Endothelial cell of umbilical vein (primary cell): Measurements from ENCODE around the gene SPOP. TPM values are rescaled to one million over a fixed set of nuclear protein-coding genes. Genes with fewer than 3 reads are reported as not detected.

Experiments used
- BruUV-seq: library from RNA; stranded (reverse); fragments of 400-500 nt; replicated peaks from 2 replicates; lab custom pipeline; 2021; lab: Mats Ljungman, UMichigan
- CTCF ChIA-PET: fragments of 300-600, 350-600 bp; sonication (Branson Sonifier 250); formaldehyde crosslinking; loops from one replicate; lab custom pipeline; 2021; ENCODE audit warnings: antibody characterized with exemption, inconsistent platforms; lab: Charles Lee
- POLR2A ChIA-PET: fragments of 300-600, 350-600 bp; sonication (Branson Sonifier 250); formaldehyde crosslinking; loops from one replicate; lab custom pipeline; 2021; ENCODE audit warnings: antibody characterized with exemption, inconsistent platforms; lab: Charles Lee
- DNase-seq: peaks from one replicate; pipeline ENCODE4 v3.0.0-alpha.2; 2011; ENCODE audit warnings: low read depth, low spot score
- FAIRE-seq: peaks from 2 replicates; lab custom pipeline; 2011; peaks lifted over from hg19 to GRCh38; lab: Jason Lieb, UNC
- H2AFZ ChIP-seq: 2 replicates; pipeline ENCODE4 v1.6.0; 2012; ENCODE audit warnings: low read depth, low read length, control low read depth, inconsistent platforms
- H3K27ac ChIP-seq: 2 replicates; pipeline ENCODE4 v1.5.1; 2011; ENCODE audit warnings: low read depth, mild to moderate bottlenecking, control low read depth, low read length, moderate library complexity; ENCODE audit not compliant: insufficient read depth
- H3K27me3 ChIP-seq, 2 experiments: 2 replicates each; pipeline versions ENCODE4 v1.6.0 to v1.6.1; 2011; ENCODE audit warnings: low read length in 2 of 2, mixed read lengths in 1 of 2; ENCODE audit not compliant: control insufficient read depth in 2 of 2, insufficient read depth in 2 of 2
- H3K36me3 ChIP-seq, 2 experiments: 2 replicates in 1 of 2; 3 replicates in 1 of 2; pipeline ENCODE4 v1.5.1; 2011; ENCODE audit warnings: low read length in 2 of 2, mild to moderate bottlenecking in 1 of 2, moderate library complexity in 1 of 2; ENCODE audit not compliant: control insufficient read depth in 2 of 2, insufficient read depth in 2 of 2; ENCODE audit errors: extremely low read depth in 1 of 2
- H3K4me1 ChIP-seq: 3 replicates; pipeline ENCODE4 v1.5.1; 2011; ENCODE audit warnings: mild to moderate bottlenecking, low read length; ENCODE audit not compliant: control insufficient read depth, insufficient read depth; ENCODE audit errors: extremely low read depth
- H3K4me2 ChIP-seq: 2 replicates; pipeline ENCODE4 v1.6.1; 2011; ENCODE audit warnings: low read length, control low read depth, mixed read lengths; ENCODE audit not compliant: insufficient read depth
- H3K4me3 ChIP-seq, 3 experiments: fragments of 200-600 bp in 1 of 3; sonication (generic), shearing (Covaris generic) in 1 of 3; replicated peaks in 1 of 3; 2 replicates each; pipeline ENCODE4 v1.5.1; 2011 to 2016; ENCODE audit warnings: control low read depth in 3 of 3, low read length in 3 of 3, mild to moderate bottlenecking in 2 of 3, inconsistent platforms in 1 of 3, low read depth in 1 of 3, moderate library complexity in 1 of 3; ENCODE audit not compliant: insufficient read depth in 1 of 3
- H3K79me2 ChIP-seq: 2 replicates; pipeline ENCODE4 v1.6.0; 2012; ENCODE audit warnings: low read length, inconsistent platforms; ENCODE audit not compliant: control insufficient read depth, insufficient read depth
- H3K9ac ChIP-seq: replicated peaks from 2 replicates; pipeline ENCODE3; 2011; ENCODE audit warnings: low read length, control low read depth; ENCODE audit not compliant: insufficient read depth; ENCODE audit errors: extremely low read depth
- H3K9me1 ChIP-seq: replicated peaks from 3 replicates; pipeline ENCODE4 v1.6.0; 2011; ENCODE audit warnings: mild to moderate bottlenecking, low read length; ENCODE audit not compliant: control insufficient read depth, insufficient read depth; ENCODE audit errors: extremely low read depth
- H3K9me3 ChIP-seq: replicated peaks from 2 replicates; pipeline ENCODE4 v1.5.1; 2012; ENCODE audit warnings: low read length, inconsistent platforms; ENCODE audit not compliant: control insufficient read depth, insufficient read depth
- H4K20me1 ChIP-seq: replicated peaks from 2 replicates; pipeline ENCODE3; 2011; ENCODE audit warnings: mild to moderate bottlenecking, low read length; ENCODE audit not compliant: control insufficient read depth, insufficient read depth; ENCODE audit errors: extremely low read depth
- EZH2 ChIP-seq: IDR thresholded peaks from 2 replicates; pipeline ENCODE4 v1.6.1; 2012; ENCODE audit warnings: borderline replicate concordance, low read depth, mild to moderate bottlenecking, moderate library complexity, low read length, inconsistent platforms; ENCODE audit not compliant: severe bottlenecking
- FOS ChIP-seq: IDR thresholded peaks from 2 replicates; pipeline ENCODE4 v1.6.1; 2011; ENCODE audit warnings: mild to moderate bottlenecking, low read length, moderate library complexity, borderline replicate concordance; ENCODE audit not compliant: insufficient read depth
- GATA2 ChIP-seq: IDR thresholded peaks from 2 replicates; pipeline ENCODE4 v1.7.0; 2011; ENCODE audit warnings: low read depth, mild to moderate bottlenecking, moderate library complexity, mixed read lengths, low read length; ENCODE audit not compliant: insufficient read length, insufficient read depth
- JUN ChIP-seq: IDR thresholded peaks from 2 replicates; pipeline ENCODE4 v1.6.1; 2011; ENCODE audit warnings: borderline replicate concordance, low read depth; ENCODE audit not compliant: insufficient read length, insufficient read depth
- MAX ChIP-seq: IDR thresholded peaks from 2 replicates; pipeline ENCODE4 v1.6.1; 2011; ENCODE audit not compliant: insufficient read depth, insufficient read length
- MYC ChIP-seq: IDR thresholded peaks from one replicate; pipeline ENCODE4 v1.6.1; 2011; ENCODE audit warnings: mild to moderate bottlenecking, low read depth, low read length
- POLR2A ChIP-seq: IDR thresholded peaks from 2 replicates; pipeline ENCODE4 v1.6.1; 2012; ENCODE audit warnings: low read depth, mild to moderate bottlenecking, control low read depth, low read length
- POLR2AphosphoS5 ChIP-seq: IDR thresholded peaks from 2 replicates; pipeline ENCODE4 v1.6.1; 2012; ENCODE audit warnings: low read depth, mild to moderate bottlenecking, control low read depth, low read length, moderate library complexity; ENCODE audit not compliant: insufficient read depth
- dilution Hi-C: fragments of 300-500 bp; cut with MboI; formaldehyde crosslinking; loops from one replicate; pipeline ENCODE4 v1.15.0; 2019; ENCODE audit warnings: low sequenced_read_pairs; ENCODE audit not compliant: extremely low pct_ligation_motif_present
- intact Hi-C: fragments of 100-400 bp; cut with micrococcal nuclease; formaldehyde crosslinking; loops from one replicate; pipeline ENCODE4 v1.10.0; 2022
- polyA plus RNA-seq, 4 experiments: library from polyadenylated mRNA; depleted of rRNA in 3 of 4; stranded (reverse) in 3 of 4; unstranded in 1 of 4; fragments of >200 nt; gene quantifications; 2 replicates each; pipeline versions ENCODE4 v1.2.1 to v1.2.3, GENCODE V29; 2011 to 2012; ENCODE audit warnings: missing spikeins in 1 of 4
- total RNA-seq: library from RNA; stranded (reverse); gene quantifications from 2 replicates; pipeline ENCODE4 v1.2.3, GENCODE V29; 2021
- TF ChIP-seq, protein P1 (sequence below), 2 donors: IDR thresholded peaks; 1 replicate in 1 of 2; 2 replicates in 1 of 2; pipeline ENCODE4 v1.5.1; 2011; ENCODE audit warnings: low read length in 2 of 2, mild to moderate bottlenecking in 2 of 2, moderate library complexity in 2 of 2, control low read depth in 1 of 2, inconsistent platforms in 1 of 2, low read depth in 1 of 2; ENCODE audit not compliant: insufficient read depth in 1 of 2; ENCODE audit errors: extremely low read depth in 1 of 2

The SPOP gene
- total and polyA plus RNA-seq, 2 donors (not counting 3 experiments of a cell fraction or from before 2014, with no cell fraction given): 46.9 to 61.0 TPM

DNA sequence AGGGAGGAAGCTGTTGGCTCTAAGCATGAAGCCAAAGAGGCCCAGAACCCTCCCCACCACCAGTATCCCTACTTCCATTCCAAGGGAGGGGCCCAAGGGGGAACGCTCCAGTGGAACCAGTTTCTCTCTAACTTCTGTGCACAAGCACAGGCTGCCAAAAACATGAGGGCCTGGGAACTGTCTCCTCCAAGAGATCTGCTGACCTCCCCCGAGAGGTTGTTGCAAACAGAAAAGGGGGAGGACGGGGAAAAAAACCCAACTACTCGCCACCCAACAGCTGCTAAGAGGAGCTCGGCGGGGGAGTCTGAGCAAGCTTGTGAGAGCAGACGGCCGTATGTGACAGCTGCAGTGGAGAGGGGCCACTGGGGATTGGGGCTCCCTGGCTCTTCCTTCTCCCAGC is 45.5 kb upstream of the SPOP start:
- H3K27ac ChIP-seq: no peak overlapping the region
- DNase-seq: no peak
- BruUV-seq: no TSS peak
- no peaks in the 10 kb centered on the region for H3K27me3 ChIP-seq
- TF ChIP-seq POLR2A (no peak), JUN (no peak), FOS (no peak), MAX (no peak), GATA2 (no peak), POLR2AphosphoS5 (no peak), EZH2 (no peak), MYC (no peak)
- TF ChIP-seq, protein P1, sequence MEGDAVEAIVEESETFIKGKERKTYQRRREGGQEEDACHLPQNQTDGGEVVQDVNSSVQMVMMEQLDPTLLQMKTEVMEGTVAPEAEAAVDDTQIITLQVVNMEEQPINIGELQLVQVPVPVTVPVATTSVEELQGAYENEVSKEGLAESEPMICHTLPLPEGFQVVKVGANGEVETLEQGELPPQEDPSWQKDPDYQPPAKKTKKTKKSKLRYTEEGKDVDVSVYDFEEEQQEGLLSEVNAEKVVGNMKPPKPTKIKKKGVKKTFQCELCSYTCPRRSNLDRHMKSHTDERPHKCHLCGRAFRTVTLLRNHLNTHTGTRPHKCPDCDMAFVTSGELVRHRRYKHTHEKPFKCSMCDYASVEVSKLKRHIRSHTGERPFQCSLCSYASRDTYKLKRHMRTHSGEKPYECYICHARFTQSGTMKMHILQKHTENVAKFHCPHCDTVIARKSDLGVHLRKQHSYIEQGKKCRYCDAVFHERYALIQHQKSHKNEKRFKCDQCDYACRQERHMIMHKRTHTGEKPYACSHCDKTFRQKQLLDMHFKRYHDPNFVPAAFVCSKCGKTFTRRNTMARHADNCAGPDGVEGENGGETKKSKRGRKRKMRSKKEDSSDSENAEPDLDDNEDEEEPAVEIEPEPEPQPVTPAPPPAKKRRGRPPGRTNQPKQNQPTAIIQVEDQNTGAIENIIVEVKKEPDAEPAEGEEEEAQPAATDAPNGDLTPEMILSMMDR (IDR thresholded peaks at IDR 0.05; ENCODE audit: extremely low read depth in 1 of 2, insufficient read depth in 1 of 2, low read depth in 1 of 2, low read length in 2 of 2): no peak
- dilution Hi-C loops: no loop called here
- H3K4me1 ChIP-seq: no peaks in the 10 kb centered on the region
- no peak overlapping the region for H3K4me2 ChIP-seq
- H3K79me2 ChIP-seq: no peaks in the 10 kb centered on the region
- H4K20me1 ChIP-seq: no peaks in the 10 kb centered on the region
- no peak overlapping the region for H2AFZ ChIP-seq
- no peak overlapping the region for H3K4me3 ChIP-seq
- no peak overlapping the region for H3K9ac ChIP-seq
- POLR2A ChIA-PET: no interaction called here
- no peaks in the 10 kb centered on the region for H3K9me3 ChIP-seq
- H3K36me3 ChIP-seq: peaks cover 0 to 21% of the 10 kb centered on the region in 2 experiments
- H3K9me1 ChIP-seq: no peaks in the 10 kb centered on the region
- CTCF ChIA-PET: no interaction called here
- no peak for FAIRE-seq
- intact Hi-C loops: no loop called here
